KMS-11 (cell line): Measurements from ENCODE around the gene STPG1.

Experiments used
- H2AFZ ChIP-seq: fragments of 200-600 bp; sonication (generic); 2 replicates; pipeline ENCODE4 v1.6.1; 2016; ENCODE audit warnings: antibody characterized with exemption, mixed run types, low read depth
- H3K27ac ChIP-seq: fragments of 200-600 bp; sonication (generic); 2 replicates; pipeline ENCODE4 v1.6.1; 2016; ENCODE audit warnings: mild to moderate bottlenecking, mixed run types
- H3K27me3 ChIP-seq: fragments of 200-600 bp; sonication (generic); 2 replicates; pipeline ENCODE4 v1.6.1; 2017; ENCODE audit warnings: mild to moderate bottlenecking, low read depth, mixed run types, moderate library complexity; ENCODE audit not compliant: insufficient read depth
- H3K36me3 ChIP-seq: fragments of 200-600 bp; sonication (generic); 2 replicates; pipeline ENCODE4 v1.6.1; 2017; ENCODE audit warnings: mild to moderate bottlenecking, mixed run types; ENCODE audit not compliant: insufficient read depth
- H3K4me1 ChIP-seq: fragments of 200-600 bp; sonication (generic); 2 replicates; pipeline ENCODE4 v1.6.1; 2016; ENCODE audit warnings: mild to moderate bottlenecking, low read depth, mixed run types; ENCODE audit not compliant: poor library complexity, severe bottlenecking
- H3K4me2 ChIP-seq: fragments of 200-600 bp; sonication (generic); 2 replicates; pipeline ENCODE4 v1.7.0; 2016; ENCODE audit warnings: mild to moderate bottlenecking, mixed run types
- H3K4me3 ChIP-seq: fragments of 200-600 bp; sonication (generic); IDR thresholded peaks from 2 replicates; pipeline ENCODE4 v1.6.1; 2017; ENCODE audit warnings: low read depth, low read length, mixed read lengths; ENCODE audit not compliant: insufficient read depth
- H3K79me2 ChIP-seq: fragments of 200-600 bp; sonication (generic); 2 replicates; pipeline ENCODE4 v1.6.1; 2016; ENCODE audit warnings: low read depth, mixed run types; ENCODE audit not compliant: insufficient read depth
- H3K9ac ChIP-seq: fragments of 200-600 bp; sonication (generic); 2 replicates; pipeline ENCODE4 v1.6.1; 2016; ENCODE audit warnings: mild to moderate bottlenecking, mixed run types
- H4K20me1 ChIP-seq: fragments of 200-600 bp; sonication (generic); 2 replicates; pipeline ENCODE4 v1.6.1; 2016; ENCODE audit warnings: mild to moderate bottlenecking, mixed run types; ENCODE audit not compliant: insufficient read depth
- CTCF ChIP-seq: fragments of 200-600 bp; sonication (generic); conservative IDR thresholded peaks from 2 replicates; pipeline ENCODE4 v1.6.1; 2017; ENCODE audit warnings: low read depth, mild to moderate bottlenecking, antibody characterized with exemption, low read length, moderate library complexity, mixed read lengths

STPG1 gene

GRCh38 chr1:24351918-24352627, 61.5 kb downstream of the STPG1 start:
- Histone ChIP-seq H3K4me1 (peaks cover 30% of the 10 kb centered on the region), H3K27ac (no peak overlapping the region), H3K79me2 (no peaks in the 10 kb centered on the region), H3K4me3 (no peak overlapping the region), H3K9ac (no peak overlapping the region), H3K36me3 (no peaks in the 10 kb centered on the region), H3K27me3 (no peaks in the 10 kb centered on the region), H3K4me2 (peak overlapping the region; percentile 43), H4K20me1 (no peaks in the 10 kb centered on the region), H2AFZ (peak overlapping the region; percentile 21; the same call in 1 of the 2 replicates)
- TF ChIP-seq CTCF = no peak

GRCh38 chr1:24351247-24351646, 62.3 kb downstream of the STPG1 start:
- TF ChIP-seq CTCF = no peak
- Histone ChIP-seq H3K9ac (peak overlapping the region; percentile 1; the same call in 1 of the 2 replicates), H3K4me3 (no peak overlapping the region), H3K79me2 (no peaks in the 10 kb centered on the region), H3K4me1 (peaks cover 30% of the 10 kb centered on the region), H2AFZ (peak overlapping the region; percentile 3; the same call in 1 of the 2 replicates), H4K20me1 (no peaks in the 10 kb centered on the region), H3K36me3 (no peaks in the 10 kb centered on the region), H3K27me3 (no peaks in the 10 kb centered on the region), H3K4me2 (peak overlapping the region; percentile 43), H3K27ac (peak overlapping the region; percentile 28; the same call in 1 of the 2 replicates)

- Histone ChIP-seq H3K9ac (no peak overlapping the region), H3K36me3 (no peaks in the 10 kb centered on the region), H2AFZ (no peak overlapping the region), H3K27ac (no peak overlapping the region), H3K27me3 (no peaks in the 10 kb centered on the region), H4K20me1 (no peaks in the 10 kb centered on the region), H3K4me1 (peaks cover 30% of the 10 kb centered on the region), H3K79me2 (no peaks in the 10 kb centered on the region), H3K4me2 (no peak overlapping the region), H3K4me3 (no peak overlapping the region)
- TF ChIP-seq CTCF = no peak
Measured at GRCh38 chr1:24349891-24350290, 63.7 kb downstream of the STPG1 start.

- Histone ChIP-seq H3K4me3 (no peak overlapping the region), H3K4me2 (no peak overlapping the region), H3K27me3 (no peaks in the 10 kb centered on the region), H3K27ac (no peak overlapping the region), H3K36me3 (no peaks in the 10 kb centered on the region), H3K4me1 (peaks cover 30% of the 10 kb centered on the region), H4K20me1 (no peaks in the 10 kb centered on the region), H2AFZ (no peak overlapping the region), H3K79me2 (no peaks in the 10 kb centered on the region), H3K9ac (no peak overlapping the region)
- no peak for TF ChIP-seq CTCF
Measured at GRCh38 chr1:24348196-24348595, 65.4 kb downstream of the STPG1 start.
